ENCODE data around the gene FMN1.

- no peak for TF ChIP-seq IKZF1 (conservative IDR thresholded peaks at IDR 0.05)
- no peak for TF ChIP-seq ZNF274 (IDR thresholded peaks at IDR 0.05; ENCODE audit: insufficient read depth, insufficient read length)
- no peak for TF ChIP-seq CTCF (IDR thresholded peaks at IDR 0.05 in 2 of 3, conservative IDR thresholded peaks at IDR 0.05 in 1 of 3; ENCODE audit: control insufficient read depth in 2 of 3, extremely low read depth in 1 of 3, insufficient read depth in 1 of 3, low read depth in 3 of 3, low read length in 3 of 3)
- no peak for TF ChIP-seq POLR2AphosphoS5 (IDR thresholded peaks at IDR 0.05; ENCODE audit: low read length)
- no peak for TF ChIP-seq HDGF (IDR thresholded peaks at IDR 0.05)
- TF ChIP-seq NRF1 (conservative IDR thresholded peaks at IDR 0.05; ENCODE audit: low read depth, low read length), result no peak
- TF ChIP-seq YY1 (IDR thresholded peaks at IDR 0.05; ENCODE audit: low read depth, low read length), result no peak
- TF ChIP-seq EP300 (IDR thresholded peaks at IDR 0.05; ENCODE audit: borderline replicate concordance in 1 of 2, control insufficient read depth in 1 of 2, low read depth in 2 of 2, low read length in 2 of 2), result no peak
- no peak for TF ChIP-seq ELK1 (IDR thresholded peaks at IDR 0.05; ENCODE audit: low read depth, low read length)
- TF ChIP-seq POLR2A (IDR thresholded peaks at IDR 0.05; ENCODE audit: low read depth, low read length), result no peak
- TF ChIP-seq MAX (IDR thresholded peaks at IDR 0.05; ENCODE audit: low read depth, low read length), result no peak
These were observed 86.6 kb downstream of the FMN1 start for GRCh38 chr15:33107950-33108349.

All from GM12878 (cell line).